A673 (cell line): ENCODE data around the gene COL3A1.

Experiments used
- CTCF ChIP-seq: fragments of 300-800, 200-600 bp; sonication (generic); conservative IDR thresholded peaks from 2 replicates; pipeline ENCODE4 v1.5.1; 2017; ENCODE audit warnings: low read depth, mild to moderate bottlenecking, antibody characterized with exemption, low read length, moderate library complexity, mixed read lengths
- EZH2 ChIP-seq: fragments of 200-600 bp; sonication (generic); IDR thresholded peaks from 2 replicates; pipeline ENCODE4 v1.6.1; 2017; ENCODE audit warnings: borderline replicate concordance, low read depth, mild to moderate bottlenecking, mixed read lengths, antibody characterized with exemption, low read length; ENCODE audit not compliant: poor library complexity, severe bottlenecking

- TF ChIP-seq CTCF (no peak), EZH2 (no peak)
These were observed at the start of gene COL3A1 for GRCh38 chr2:188974164-188974563.
